Esophagus muscularis mucosa (tissue), 4 donors: Measurements from ENCODE around the gene BCAS3. TPM values are rescaled to one million over a fixed set of nuclear protein-coding genes. Genes with fewer than 3 reads are reported as not detected.

ENCODE experiments used
- DNase-seq: peaks from one replicate; pipeline ENCODE4 v3.0.0-alpha.2; 2017; ENCODE audit errors: extremely low spot score
- H3K27ac ChIP-seq, 4 donors: fragments of 200-600 bp; sonication (generic); replicated peaks in 1 of 4; 1 replicate in 3 of 4; 2 replicates in 1 of 4; pipeline ENCODE4 v1.5.1; 2016 to 2019; ENCODE audit warnings: mild to moderate bottlenecking in 1 of 4
- H3K27me3 ChIP-seq, 4 donors: fragments of 200-600 bp; sonication (generic); one replicate each; pipeline versions ENCODE4 v1.5.1 to v1.6.0; 2016 to 2019
- H3K36me3 ChIP-seq, 4 donors: fragments of 200-600 bp; sonication (generic); one replicate each; pipeline ENCODE4 v1.5.1; 2016 to 2019
- H3K4me1 ChIP-seq, 4 donors: fragments of 200-600 bp; sonication (generic); one replicate each; pipeline ENCODE4 v1.5.1; 2016 to 2019
- H3K4me3 ChIP-seq, 4 donors: fragments of 200-600 bp; sonication (generic); 1 replicate in 2 of 4; 2 replicates in 2 of 4; pipeline ENCODE4 v1.5.1; 2016 to 2019; ENCODE audit warnings: mild to moderate bottlenecking in 4 of 4, moderate library complexity in 1 of 4
- H3K9me3 ChIP-seq, 4 donors: fragments of 200-600 bp; sonication (generic); 1 replicate in 3 of 4; 2 replicates in 1 of 4; pipeline ENCODE4 v1.5.1; 2016 to 2019
- EP300 ChIP-seq: sonication (generic); formaldehyde crosslinking; IDR thresholded peaks from one replicate; pipeline ENCODE4 v1.6.1; 2017; ENCODE audit warnings: antibody characterized with exemption
- POLR2A ChIP-seq: fragments of 450-650 bp; IDR thresholded peaks from one replicate; pipeline ENCODE4 v1.6.1; 2017; ENCODE audit warnings: antibody characterized with exemption, moderate library complexity, mild to moderate bottlenecking, low read depth
- POLR2AphosphoS5 ChIP-seq, 2 donors: sonication (generic); formaldehyde crosslinking; IDR thresholded peaks; one replicate each; pipeline ENCODE4 v1.6.1; 2017; ENCODE audit warnings: antibody characterized with exemption in 2 of 2
- WGBS: methylation state at CpG from one replicate; pipeline ENCODE4 v1.1.5; 2018; 5-methylcytosine and 5-hydroxymethylcytosine counted together
- intact Hi-C: fragments of 100-400 bp; cut with DNase I; formaldehyde crosslinking; loops from one replicate; pipeline ENCODE4 v1.15.1; 2023
- total RNA-seq, 4 donors: library from RNA; depleted of rRNA; stranded (reverse); fragments of >200 nt; gene quantifications; one replicate each; pipeline versions ENCODE4 v1.1.0 to v1.2.1, GENCODE V29; 2016
- TF ChIP-seq, protein P1 (sequence below), 3 experiments: fragments of 200-600 bp in 2 of 3; fragments of 450-650 bp in 1 of 3; sonication (generic) in 2 of 3; IDR thresholded peaks; one replicate each; pipeline ENCODE4 v1.5.1; 2017 to 2019; ENCODE audit warnings: antibody characterized with exemption in 3 of 3, mild to moderate bottlenecking in 2 of 3, moderate library complexity in 1 of 3

The BCAS3 gene
- total RNA-seq, 4 donors from 2014 or later = 17.4 to 25.7 (median 19.5) TPM

- intact Hi-C loops = no loop called here
- DNase-seq = no peak
- Histone ChIP-seq H3K9me3 (no peaks in the 10 kb centered on the region), H3K27ac (peak overlapping the region in 2 of 4 donors; percentile 50 to 69), H3K27me3 (no peaks in the 10 kb centered on the region), H3K4me1 (peaks cover 27 to 55% (median 49%) of the 10 kb centered on the region in 4 donors), H3K36me3 (no peaks in the 10 kb centered on the region), H3K4me3 (no peak overlapping the region)
- TF ChIP-seq, protein P1, sequence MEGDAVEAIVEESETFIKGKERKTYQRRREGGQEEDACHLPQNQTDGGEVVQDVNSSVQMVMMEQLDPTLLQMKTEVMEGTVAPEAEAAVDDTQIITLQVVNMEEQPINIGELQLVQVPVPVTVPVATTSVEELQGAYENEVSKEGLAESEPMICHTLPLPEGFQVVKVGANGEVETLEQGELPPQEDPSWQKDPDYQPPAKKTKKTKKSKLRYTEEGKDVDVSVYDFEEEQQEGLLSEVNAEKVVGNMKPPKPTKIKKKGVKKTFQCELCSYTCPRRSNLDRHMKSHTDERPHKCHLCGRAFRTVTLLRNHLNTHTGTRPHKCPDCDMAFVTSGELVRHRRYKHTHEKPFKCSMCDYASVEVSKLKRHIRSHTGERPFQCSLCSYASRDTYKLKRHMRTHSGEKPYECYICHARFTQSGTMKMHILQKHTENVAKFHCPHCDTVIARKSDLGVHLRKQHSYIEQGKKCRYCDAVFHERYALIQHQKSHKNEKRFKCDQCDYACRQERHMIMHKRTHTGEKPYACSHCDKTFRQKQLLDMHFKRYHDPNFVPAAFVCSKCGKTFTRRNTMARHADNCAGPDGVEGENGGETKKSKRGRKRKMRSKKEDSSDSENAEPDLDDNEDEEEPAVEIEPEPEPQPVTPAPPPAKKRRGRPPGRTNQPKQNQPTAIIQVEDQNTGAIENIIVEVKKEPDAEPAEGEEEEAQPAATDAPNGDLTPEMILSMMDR (IDR thresholded peaks at IDR 0.05) = no peak
- TF ChIP-seq EP300 (no peak), POLR2A (no peak), POLR2AphosphoS5 (IDR thresholded peaks at IDR 0.05) (no peak)
- WGBS = 84% methylated on average over 3 of the region's 3 CpGs
Observed at GRCh38 chr17:61326330-61326729, 648.7 kb downstream of the BCAS3 start.

DNA sequence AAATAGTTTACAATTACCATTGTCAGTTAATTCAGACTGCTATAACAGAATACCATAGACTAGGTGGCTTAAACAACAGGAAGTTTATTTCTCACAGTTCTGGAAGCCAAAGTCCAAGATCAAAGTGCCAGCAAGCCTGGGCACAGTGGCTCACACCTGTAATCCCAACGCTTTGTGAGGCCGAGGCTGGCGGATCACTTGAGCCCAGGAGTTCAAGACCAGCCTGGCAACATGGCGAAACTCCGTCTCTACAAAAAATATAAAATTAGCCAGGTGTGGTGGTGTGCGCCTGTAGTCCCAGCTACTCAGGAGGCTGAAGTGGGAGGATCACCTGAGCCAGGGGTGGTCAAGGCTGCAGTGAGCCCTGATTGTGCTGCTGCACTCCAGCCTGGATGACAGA, 650.7 kb downstream of the BCAS3 start:
- H3K4me1 ChIP-seq = peaks cover 35 to 60% (median 49%) of the 10 kb centered on the region in 4 donors
- intact Hi-C loops = no loop called here
- TF ChIP-seq EP300 (no peak), POLR2A (no peak)
- no peaks in the 10 kb centered on the region for H3K9me3 ChIP-seq
- H3K27me3 ChIP-seq = no peaks in the 10 kb centered on the region
- WGBS = 96% methylated on average over 6 of the region's 6 CpGs
- no peaks in the 10 kb centered on the region for H3K36me3 ChIP-seq
- no peak for DNase-seq
- no peak overlapping the region for H3K27ac ChIP-seq
- no peak overlapping the region for H3K4me3 ChIP-seq

DNA sequence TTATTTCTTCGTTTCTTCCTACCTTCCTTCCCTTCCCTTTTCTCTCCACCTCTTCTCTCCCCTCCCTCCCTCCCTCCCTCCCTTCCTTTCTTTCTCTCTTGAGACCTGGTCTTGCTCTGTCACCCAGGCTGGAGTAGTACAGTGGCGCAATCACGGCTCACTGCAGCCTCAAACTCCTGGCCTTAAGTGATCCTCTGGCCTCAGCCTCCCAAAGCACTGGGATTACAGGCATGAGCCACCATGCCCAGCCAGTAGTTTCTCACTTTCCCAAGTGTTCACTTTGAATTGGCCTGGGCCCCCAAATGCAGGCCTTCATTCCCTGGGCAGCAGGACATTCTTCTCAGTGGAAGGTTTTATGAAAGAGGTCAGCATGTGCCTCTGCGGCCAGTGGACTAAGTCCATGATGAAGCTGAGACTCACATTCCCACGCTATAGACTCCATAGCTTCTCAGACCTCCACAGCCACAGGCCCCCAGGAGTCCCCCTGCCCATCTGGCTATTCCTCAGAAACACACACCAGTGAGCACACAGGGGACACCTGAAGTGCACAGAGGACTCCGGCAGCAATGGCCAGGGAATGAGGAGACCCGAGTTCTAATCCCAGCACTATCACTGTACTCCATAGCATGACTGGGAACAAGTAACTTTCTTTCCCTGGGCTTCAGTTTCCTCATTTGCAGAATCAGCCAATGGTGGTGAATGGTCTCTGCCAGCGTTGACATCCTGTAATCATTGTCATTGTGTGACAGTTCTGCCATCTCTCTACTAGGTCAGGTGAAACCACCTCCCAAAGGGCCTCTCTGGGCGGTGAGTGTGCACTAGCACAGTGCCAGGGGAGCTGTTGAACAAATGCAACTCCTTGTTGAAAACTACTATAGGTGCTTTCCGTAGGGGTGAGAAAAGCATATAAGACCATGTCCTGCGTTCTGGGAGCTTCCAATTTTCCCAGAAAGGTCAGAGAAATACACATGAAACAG, 652.8 kb downstream of the BCAS3 start:
- H3K4me1 ChIP-seq = peaks cover 15 to 48% (median 37%) of the 10 kb centered on the region in 4 donors
- H3K36me3 ChIP-seq = no peaks in the 10 kb centered on the region
- no peak for DNase-seq
- H3K27me3 ChIP-seq = no peaks in the 10 kb centered on the region
- peak overlapping the region; percentile 25 to 51 (median 48) for H3K27ac ChIP-seq
- H3K9me3 ChIP-seq = no peaks in the 10 kb centered on the region
- intact Hi-C loops = no loop called here
- TF ChIP-seq, protein P1 (IDR thresholded peaks at IDR 0.05) = no peak
- TF ChIP-seq EP300 (no peak), POLR2AphosphoS5 (IDR thresholded peaks at IDR 0.05) (no peak), POLR2A (no peak)
- 91% methylated on average over 10 of the region's 11 CpGs for WGBS
- H3K4me3 ChIP-seq = no peak overlapping the region

DNA sequence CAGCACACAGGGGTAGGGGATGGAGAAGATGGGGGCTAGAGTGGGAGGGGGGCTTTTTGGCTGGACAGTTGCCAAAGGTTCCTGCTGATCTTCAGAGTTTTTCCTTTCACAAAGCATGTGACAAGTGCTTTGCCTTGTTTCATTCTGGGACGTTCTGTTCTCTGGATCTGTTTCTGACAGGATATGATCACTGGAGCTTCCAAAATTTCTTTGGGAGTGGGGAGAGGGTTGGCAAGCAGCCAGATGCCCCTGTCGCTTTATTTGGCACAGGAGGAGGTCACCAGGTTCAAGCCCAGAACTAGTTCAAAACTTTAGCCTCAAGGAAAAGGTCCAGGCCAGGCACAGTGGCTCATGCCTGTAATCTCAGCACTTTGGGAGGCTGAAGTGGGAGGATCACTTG, 653.5 kb downstream of the BCAS3 start:
- H3K36me3 ChIP-seq = no peaks in the 10 kb centered on the region
- intact Hi-C loops = no loop called here
- DNase-seq = no peak
- whole genome bisulfite sequencing = 11% methylated on average over 2 of the region's 2 CpGs
- no peaks in the 10 kb centered on the region for H3K9me3 ChIP-seq
- H3K27me3 ChIP-seq = no peaks in the 10 kb centered on the region
- no peak overlapping the region for H3K4me3 ChIP-seq
- H3K27ac ChIP-seq = peak overlapping the region; percentile 25 to 51 (median 48)
- H3K4me1 ChIP-seq = peaks cover 20 to 48% (median 37%) of the 10 kb centered on the region in 4 donors
- TF ChIP-seq POLR2AphosphoS5 (IDR thresholded peaks at IDR 0.05) (peak; percentile 24 to 47), POLR2A (no peak), EP300 (peak; percentile 12)
- TF ChIP-seq, protein P1 (IDR thresholded peaks at IDR 0.05) = no peak

DNA sequence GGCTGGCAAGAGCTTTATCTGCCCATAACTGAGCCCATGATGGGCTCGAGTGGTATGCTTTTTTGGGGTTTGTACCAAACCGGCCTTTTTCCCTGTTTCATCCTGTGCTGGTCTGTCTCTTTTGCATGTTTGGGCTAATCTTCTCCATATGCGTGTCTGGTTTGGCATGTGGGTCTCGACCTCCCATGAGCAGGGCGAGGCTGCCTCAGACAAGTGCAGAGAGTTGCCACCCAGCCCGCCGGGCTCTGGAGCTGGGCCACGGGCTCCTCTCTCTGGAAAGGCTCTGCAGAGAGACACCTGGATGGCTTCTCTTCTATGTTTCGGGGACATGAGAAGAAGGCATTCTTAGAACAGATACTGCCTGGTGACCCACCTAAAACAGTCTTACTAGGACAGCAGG, 654.2 kb downstream of the BCAS3 start:
- Histone ChIP-seq H3K36me3 (no peaks in the 10 kb centered on the region), H3K4me1 (peaks cover 24 to 50% (median 40%) of the 10 kb centered on the region in 4 donors), H3K27ac (peak overlapping the region; percentile 47 to 51 (median 50)), H3K4me3 (no peak overlapping the region), H3K9me3 (no peaks in the 10 kb centered on the region), H3K27me3 (no peaks in the 10 kb centered on the region)
- DNase-seq = no peak
- intact Hi-C loops = no loop called here
- TF ChIP-seq, protein P1 (IDR thresholded peaks at IDR 0.05) = no peak
- TF ChIP-seq POLR2AphosphoS5 (IDR thresholded peaks at IDR 0.05) = no peak
- no peak for TF ChIP-seq EP300
- WGBS = 97% methylated on average over 9 of the region's 9 CpGs
